ENCODE data around the gene TRPC4AP.
"Not testable (repeated sequence)": the region's sequence is repeated elsewhere in the genome, so short reads cannot be mapped to it uniquely, and the experiment has no call there.

Gene TRPC4AP

DNA sequence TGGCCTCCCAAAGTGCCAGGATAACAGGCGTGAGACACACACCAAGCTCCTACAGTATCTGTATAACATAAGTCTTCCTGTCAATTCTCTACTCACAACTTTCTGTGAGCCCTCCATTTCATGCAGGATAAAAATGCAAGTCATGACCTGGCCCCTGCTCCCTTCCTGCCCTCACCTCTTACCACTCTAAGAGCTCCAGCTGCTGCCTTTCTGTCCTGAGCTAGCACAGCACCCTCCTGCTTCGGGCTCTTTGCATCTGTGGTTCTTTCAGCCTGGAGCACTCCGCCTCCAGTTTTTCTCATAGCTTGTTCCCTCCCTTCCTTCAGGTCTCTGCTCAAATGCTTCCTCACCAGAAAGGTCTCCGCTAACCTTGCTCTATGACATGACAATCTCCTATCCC, 23.7 kb upstream of the TRPC4AP start:
- H3K4me3 ChIP-seq (ENCODE audit: low read depth, low read length) = no peak overlapping the region
- TF ChIP-seq, protein P1, sequence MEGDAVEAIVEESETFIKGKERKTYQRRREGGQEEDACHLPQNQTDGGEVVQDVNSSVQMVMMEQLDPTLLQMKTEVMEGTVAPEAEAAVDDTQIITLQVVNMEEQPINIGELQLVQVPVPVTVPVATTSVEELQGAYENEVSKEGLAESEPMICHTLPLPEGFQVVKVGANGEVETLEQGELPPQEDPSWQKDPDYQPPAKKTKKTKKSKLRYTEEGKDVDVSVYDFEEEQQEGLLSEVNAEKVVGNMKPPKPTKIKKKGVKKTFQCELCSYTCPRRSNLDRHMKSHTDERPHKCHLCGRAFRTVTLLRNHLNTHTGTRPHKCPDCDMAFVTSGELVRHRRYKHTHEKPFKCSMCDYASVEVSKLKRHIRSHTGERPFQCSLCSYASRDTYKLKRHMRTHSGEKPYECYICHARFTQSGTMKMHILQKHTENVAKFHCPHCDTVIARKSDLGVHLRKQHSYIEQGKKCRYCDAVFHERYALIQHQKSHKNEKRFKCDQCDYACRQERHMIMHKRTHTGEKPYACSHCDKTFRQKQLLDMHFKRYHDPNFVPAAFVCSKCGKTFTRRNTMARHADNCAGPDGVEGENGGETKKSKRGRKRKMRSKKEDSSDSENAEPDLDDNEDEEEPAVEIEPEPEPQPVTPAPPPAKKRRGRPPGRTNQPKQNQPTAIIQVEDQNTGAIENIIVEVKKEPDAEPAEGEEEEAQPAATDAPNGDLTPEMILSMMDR (IDR thresholded peaks at IDR 0.05) = no peak
- H3K9ac ChIP-seq = no peak overlapping the region
- no peak overlapping the region for H3K4me2 ChIP-seq (ENCODE audit: low read length)
- H3K4me1 ChIP-seq = no peaks in the 10 kb centered on the region
- no peaks in the 10 kb centered on the region for H3K79me2 ChIP-seq
- no peak overlapping the region for H3K27ac ChIP-seq
- H3K27me3 ChIP-seq (ENCODE audit: control insufficient read depth, insufficient read depth, low read length) = no peaks in the 10 kb centered on the region
- no peaks in the 10 kb centered on the region for H3K9me3 ChIP-seq (ENCODE audit: control insufficient read depth, low read length)
- no peak overlapping the region for H2AFZ ChIP-seq
- no peaks in the 10 kb centered on the region for H3K36me3 ChIP-seq (ENCODE audit: control insufficient read depth, insufficient read depth, low read length)

DNA sequence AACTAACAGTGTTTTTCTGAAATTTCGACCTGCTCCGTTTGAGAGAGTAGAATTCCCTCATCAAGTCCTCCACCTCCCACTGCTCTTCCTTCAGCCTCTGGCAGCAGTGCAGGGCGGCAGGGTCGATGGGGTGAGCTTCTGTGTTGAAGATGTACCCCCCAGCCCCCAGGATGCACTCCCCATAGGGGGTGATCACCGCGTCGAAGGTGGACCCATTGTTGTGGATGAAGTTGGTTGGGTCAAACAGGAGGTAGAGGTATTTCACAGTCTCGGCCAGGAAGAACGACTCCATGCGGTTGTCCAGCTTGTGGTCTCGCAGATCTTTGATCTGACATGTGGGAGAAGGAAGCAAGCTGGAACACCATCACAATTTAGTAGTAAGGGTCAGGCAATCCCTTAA, 23.0 kb upstream of the TRPC4AP start:
- no peaks in the 10 kb centered on the region for H3K36me3 ChIP-seq (ENCODE audit: control insufficient read depth, insufficient read depth, low read length)
- TF ChIP-seq, protein P1 (IDR thresholded peaks at IDR 0.05) = no peak
- no peaks in the 10 kb centered on the region for H3K4me1 ChIP-seq
- H3K4me3 ChIP-seq (ENCODE audit: low read depth, low read length) = no peak overlapping the region
- no peaks in the 10 kb centered on the region for H3K27me3 ChIP-seq (ENCODE audit: control insufficient read depth, insufficient read depth, low read length)
- H2AFZ ChIP-seq = no peak overlapping the region
- no peak overlapping the region for H3K9ac ChIP-seq
- H3K9me3 ChIP-seq (ENCODE audit: control insufficient read depth, low read length) = no peaks in the 10 kb centered on the region
- no peaks in the 10 kb centered on the region for H3K79me2 ChIP-seq
- H3K4me2 ChIP-seq (ENCODE audit: low read length) = no peak overlapping the region
- no peak overlapping the region for H3K27ac ChIP-seq

DNA sequence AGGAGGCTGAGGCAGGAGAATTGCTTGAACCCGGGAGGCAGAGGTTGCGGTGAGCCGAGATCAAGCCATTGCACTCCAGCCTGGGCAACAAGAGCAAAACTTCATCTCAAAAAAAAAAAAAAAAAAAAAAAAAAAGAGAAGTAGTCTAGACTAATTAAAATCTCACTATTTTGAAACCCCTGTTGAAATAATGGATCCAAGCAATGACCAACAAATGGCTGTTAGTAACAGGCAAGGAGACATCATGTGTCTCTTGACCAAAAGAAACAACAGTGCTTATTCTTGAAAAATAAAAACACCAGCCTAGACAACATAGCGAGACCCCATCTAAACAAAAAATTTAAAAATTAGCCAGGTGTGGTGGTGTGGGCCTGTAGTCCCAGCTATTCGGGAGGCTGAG, 19.7 kb upstream of the TRPC4AP start:
- not testable (repeated sequence) for H3K36me3 ChIP-seq (ENCODE audit: control insufficient read depth, insufficient read depth, low read length); H3K9ac ChIP-seq; H3K27ac ChIP-seq; H3K4me3 ChIP-seq (ENCODE audit: low read depth, low read length); H2AFZ ChIP-seq; H3K4me1 ChIP-seq; H3K79me2 ChIP-seq; H3K9me3 ChIP-seq (ENCODE audit: control insufficient read depth, low read length); H3K4me2 ChIP-seq (ENCODE audit: low read length); H3K27me3 ChIP-seq (ENCODE audit: control insufficient read depth, insufficient read depth, low read length)

DNA sequence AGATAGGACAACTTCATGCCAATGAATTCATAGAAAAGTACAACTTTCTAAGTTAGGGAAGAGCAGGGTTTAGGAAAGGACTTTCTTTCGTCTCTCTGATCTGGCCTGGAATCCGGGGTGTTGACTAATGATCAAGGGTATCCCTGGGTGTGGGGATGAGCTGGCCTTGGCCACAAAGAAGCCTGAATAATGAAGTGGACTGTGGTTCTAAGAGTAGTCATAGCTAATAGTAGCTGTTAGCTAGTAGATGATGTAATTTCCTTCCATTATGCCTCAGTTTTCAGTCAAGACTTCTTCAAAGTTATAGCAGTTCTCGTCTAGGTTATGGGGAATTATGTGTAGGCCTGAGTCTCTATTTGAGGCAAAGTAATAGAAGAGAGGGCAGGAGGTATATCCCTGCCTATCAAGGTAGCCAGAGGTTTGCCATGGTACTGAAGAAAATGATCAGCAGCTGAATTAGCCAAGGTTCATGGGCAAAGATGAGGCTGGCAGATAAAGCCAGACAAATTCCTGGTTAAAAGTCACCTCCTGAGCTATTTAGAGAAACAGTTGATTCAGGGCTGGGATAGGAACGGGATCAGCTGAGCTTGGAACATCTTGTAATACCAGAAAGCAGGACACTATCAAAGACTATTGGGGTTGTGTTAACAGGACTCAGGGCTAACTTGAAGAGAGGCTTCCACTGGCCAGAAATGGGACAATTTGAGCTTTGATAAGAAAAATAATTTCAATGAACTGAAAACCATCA, 18.7 kb upstream of the TRPC4AP start:
- Histone ChIP-seq H2AFZ (no peak overlapping the region), H3K27me3 (ENCODE audit: control insufficient read depth, insufficient read depth, low read length) (no peaks in the 10 kb centered on the region), H3K27ac (no peak overlapping the region), H3K4me2 (ENCODE audit: low read length) (no peak overlapping the region), H3K4me1 (no peaks in the 10 kb centered on the region), H3K36me3 (ENCODE audit: control insufficient read depth, insufficient read depth, low read length) (no peaks in the 10 kb centered on the region), H3K79me2 (no peaks in the 10 kb centered on the region), H3K9ac (no peak overlapping the region), H3K4me3 (ENCODE audit: low read depth, low read length) (no peak overlapping the region), H3K9me3 (ENCODE audit: control insufficient read depth, low read length) (no peaks in the 10 kb centered on the region)
- TF ChIP-seq, protein P1 (IDR thresholded peaks at IDR 0.05) = no peak

DNA sequence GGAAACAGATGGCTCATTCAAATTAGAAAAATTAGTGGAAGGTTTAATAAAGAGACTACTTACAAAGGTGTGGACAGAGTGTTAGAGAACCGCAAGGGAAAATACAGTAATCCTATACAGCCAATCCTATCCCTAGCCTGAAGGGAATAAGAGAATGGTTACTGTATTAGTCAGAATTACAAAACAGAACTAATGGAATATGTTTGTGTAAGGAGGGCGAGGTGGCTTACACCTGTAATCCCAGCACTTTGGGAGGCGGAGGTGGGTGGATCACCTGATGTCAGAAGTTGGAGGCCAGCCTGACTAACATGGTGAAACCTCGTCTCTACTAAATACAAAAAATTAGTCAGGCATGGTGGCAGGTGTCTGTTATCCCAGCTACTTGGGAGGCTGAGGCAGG, 16.3 kb upstream of the TRPC4AP start:
- Histone ChIP-seq H3K9ac (no peak overlapping the region), H3K27ac (no peak overlapping the region), H2AFZ (no peak overlapping the region), H3K4me3 (ENCODE audit: low read depth, low read length) (no peak overlapping the region), H3K79me2 (no peaks in the 10 kb centered on the region), H3K4me1 (no peaks in the 10 kb centered on the region), H3K36me3 (ENCODE audit: control insufficient read depth, insufficient read depth, low read length) (no peaks in the 10 kb centered on the region), H3K4me2 (ENCODE audit: low read length) (no peak overlapping the region), H3K9me3 (ENCODE audit: control insufficient read depth, low read length) (no peaks in the 10 kb centered on the region), H3K27me3 (ENCODE audit: control insufficient read depth, insufficient read depth, low read length) (no peaks in the 10 kb centered on the region)
- TF ChIP-seq, protein P1 (IDR thresholded peaks at IDR 0.05) = no peak
